ENCODE measurements around the gene DNAJC7. TPM values are rescaled to one million over a fixed set of nuclear protein-coding genes. Genes with fewer than 3 reads are reported as not detected.

Gene DNAJC7
- total and polyA plus RNA-seq, 9 of the 15 experiments (the other 6 are each of a cell fraction or from before 2014, with no cell fraction given): 85.8 to 262 (median 157) TPM

DNA sequence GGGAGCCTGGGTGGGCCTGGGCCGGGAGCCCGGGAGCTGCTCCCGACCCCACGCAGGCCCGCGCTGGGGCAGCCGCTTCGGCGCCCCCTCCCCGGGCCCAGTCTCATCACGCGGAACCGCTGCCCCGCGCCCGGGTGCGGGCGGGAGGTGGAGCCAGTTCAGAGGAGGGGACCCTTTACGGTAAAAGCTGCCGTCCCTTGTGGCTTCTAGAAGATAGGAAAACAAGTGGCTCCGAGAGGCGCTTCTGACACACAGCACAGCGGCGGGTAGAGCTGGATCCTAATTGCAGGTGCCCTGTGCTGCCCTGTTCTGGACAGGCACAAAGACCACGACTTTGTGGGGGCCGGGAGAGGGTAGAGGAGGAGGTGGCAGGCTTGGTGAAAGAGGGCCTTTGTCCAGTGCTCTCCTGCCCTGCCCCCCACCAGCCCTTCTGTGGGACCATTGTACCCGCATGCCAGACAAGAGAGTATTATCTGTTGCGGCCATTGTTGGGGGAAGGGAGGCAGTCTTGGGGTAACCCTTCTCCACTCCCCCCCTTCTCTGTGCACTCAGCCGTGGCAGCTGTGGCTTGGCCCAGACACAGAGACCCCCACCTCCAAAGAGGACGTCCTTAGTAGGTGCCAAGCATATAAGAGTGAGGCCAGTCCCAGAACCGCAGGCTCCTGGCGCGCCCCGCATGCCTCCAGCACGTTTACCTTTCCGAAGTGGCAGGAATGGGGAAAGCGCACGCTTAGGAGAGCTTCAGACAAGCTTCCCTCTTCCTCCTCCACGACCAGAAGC is 49.9 kb downstream of the DNAJC7 start (continued):
- TF ChIP-seq, protein P1, sequence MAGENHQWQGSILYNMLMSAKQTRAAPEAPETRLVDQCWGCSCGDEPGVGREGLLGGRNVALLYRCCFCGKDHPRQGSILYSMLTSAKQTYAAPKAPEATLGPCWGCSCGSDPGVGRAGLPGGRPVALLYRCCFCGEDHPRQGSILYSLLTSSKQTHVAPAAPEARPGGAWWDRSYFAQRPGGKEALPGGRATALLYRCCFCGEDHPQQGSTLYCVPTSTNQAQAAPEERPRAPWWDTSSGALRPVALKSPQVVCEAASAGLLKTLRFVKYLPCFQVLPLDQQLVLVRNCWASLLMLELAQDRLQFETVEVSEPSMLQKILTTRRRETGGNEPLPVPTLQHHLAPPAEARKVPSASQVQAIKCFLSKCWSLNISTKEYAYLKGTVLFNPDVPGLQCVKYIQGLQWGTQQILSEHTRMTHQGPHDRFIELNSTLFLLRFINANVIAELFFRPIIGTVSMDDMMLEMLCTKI (IDR thresholded peaks at IDR 0.05; ENCODE audit: partially characterized antibody): no peak
- no peak for TF ChIP-seq ZNF282 (CRISPR knock-in tag; IDR thresholded peaks at IDR 0.05)
- no peak for TF ChIP-seq LARP7 (IDR thresholded peaks at IDR 0.05)
- TF ChIP-seq, protein P2, sequence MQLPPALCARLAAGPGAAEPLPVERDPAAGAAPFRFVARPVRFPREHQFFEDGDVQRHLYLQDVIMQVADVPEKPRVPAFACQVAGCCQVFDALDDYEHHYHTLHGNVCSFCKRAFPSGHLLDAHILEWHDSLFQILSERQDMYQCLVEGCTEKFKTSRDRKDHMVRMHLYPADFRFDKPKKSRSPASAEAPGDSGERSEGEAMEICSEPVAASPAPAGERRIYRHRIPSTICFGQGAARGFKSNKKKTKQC (CRISPR knock-in tag; IDR thresholded peaks at IDR 0.05): no peak
- no peak for TF ChIP-seq BRD4 (IDR thresholded peaks at IDR 0.05)
- TF ChIP-seq NFE2L1 (tag; IDR thresholded peaks at IDR 0.05; ENCODE audit: borderline replicate concordance, low read depth): no peak
- TF ChIP-seq ZNF717 (CRISPR knock-in tag; IDR thresholded peaks at IDR 0.05): no peak
- no peak for TF ChIP-seq ZBTB43 (CRISPR knock-in tag; IDR thresholded peaks at IDR 0.05)
- TF ChIP-seq POLR3G (IDR thresholded peaks at IDR 0.05; ENCODE audit: extremely low read depth, insufficient read length, insufficient replicate concordance): no peak
- TF ChIP-seq CBFA2T3 (IDR thresholded peaks at IDR 0.05): no peak
- no peak for TF ChIP-seq RNF219 (CRISPR knock-in tag; IDR thresholded peaks at IDR 0.05)
- TF ChIP-seq ZFX (CRISPR knock-in tag; IDR thresholded peaks at IDR 0.05): 0 out of 2 replicates have a peak, but pooled peaks have one; percentile 50
- TF ChIP-seq, protein P3, sequence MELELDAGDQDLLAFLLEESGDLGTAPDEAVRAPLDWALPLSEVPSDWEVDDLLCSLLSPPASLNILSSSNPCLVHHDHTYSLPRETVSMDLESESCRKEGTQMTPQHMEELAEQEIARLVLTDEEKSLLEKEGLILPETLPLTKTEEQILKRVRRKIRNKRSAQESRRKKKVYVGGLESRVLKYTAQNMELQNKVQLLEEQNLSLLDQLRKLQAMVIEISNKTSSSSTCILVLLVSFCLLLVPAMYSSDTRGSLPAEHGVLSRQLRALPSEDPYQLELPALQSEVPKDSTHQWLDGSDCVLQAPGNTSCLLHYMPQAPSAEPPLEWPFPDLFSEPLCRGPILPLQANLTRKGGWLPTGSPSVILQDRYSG (tag; conservative IDR thresholded peaks at IDR 0.05; ENCODE audit: low read depth): no peak
- no peak for TF ChIP-seq ZC3H8 (IDR thresholded peaks at IDR 0.05)
- no peak for TF ChIP-seq SMARCB1 (IDR thresholded peaks at IDR 0.05; ENCODE audit: insufficient read length, low read depth)
- TF ChIP-seq DPF2 (IDR thresholded peaks at IDR 0.05): no peak
- TF ChIP-seq ZSCAN29 (IDR thresholded peaks at IDR 0.05): no peak
- no peak for TF ChIP-seq HES1 (IDR thresholded peaks at IDR 0.05; ENCODE audit: low read depth)
- TF ChIP-seq TCF7L2 (IDR thresholded peaks at IDR 0.05; ENCODE audit: low read depth, low read length): no peak
- no peak for TF ChIP-seq SMARCC2 (IDR thresholded peaks at IDR 0.05; ENCODE audit: low read depth)
- TF ChIP-seq ZNF140 (CRISPR knock-in tag; IDR thresholded peaks at IDR 0.05): no peak
- TF ChIP-seq ZKSCAN1 (IDR thresholded peaks at IDR 0.05; ENCODE audit: low read depth, low read length): no peak
- TF ChIP-seq KAT2B (IDR thresholded peaks at IDR 0.05; ENCODE audit: low read depth, low read length): no peak
- peak; percentile 99 for TF ChIP-seq ZNF121 (CRISPR knock-in tag; conservative IDR thresholded peaks at IDR 0.05)
